Coronary artery (tissue), 2 donors: ENCODE results near the gene CNOT4.

ENCODE experiments used
- DNase-seq: peaks from one replicate; pipeline ENCODE4 v3.0.0-alpha.2; 2017; ENCODE audit warnings: low spot score
- H3K27ac ChIP-seq, 2 donors: fragments of 200-600 bp; sonication (generic); one replicate each; pipeline ENCODE4 v1.5.1; 2016 to 2019
- H3K4me3 ChIP-seq: fragments of 200-600 bp; sonication (generic); 2 replicates; pipeline ENCODE4 v1.5.1; 2016; ENCODE audit warnings: mild to moderate bottlenecking, moderate library complexity
- CTCF ChIP-seq: fragments of 200-600 bp; sonication (generic); IDR thresholded peaks from one replicate; pipeline ENCODE4 v1.5.1; 2019; ENCODE audit warnings: antibody characterized with exemption

CNOT4 gene

DNA sequence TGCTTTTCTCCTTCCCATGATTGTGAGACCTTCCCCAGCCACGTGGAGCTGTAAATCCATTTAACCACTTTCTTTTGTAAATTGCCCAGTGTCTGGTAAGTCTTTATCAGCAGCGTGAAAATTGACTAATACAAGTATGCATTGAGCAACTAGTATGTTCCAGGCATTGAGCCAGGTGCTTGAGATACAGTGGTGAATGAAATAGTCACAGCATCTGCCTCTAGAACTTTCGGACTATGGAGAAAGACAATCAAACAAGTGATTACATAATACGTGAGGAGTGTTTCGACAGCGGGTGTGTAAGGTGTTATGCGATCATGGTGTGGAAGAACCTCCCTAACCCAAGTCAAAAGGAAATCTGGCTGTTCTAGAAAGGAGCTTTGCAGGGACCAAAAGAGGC is 26.2 kb upstream of the CNOT4 start:
- no peak for DNase-seq
- Histone ChIP-seq H3K27ac (no peak overlapping the region), H3K4me3 (no peak overlapping the region)
- TF ChIP-seq CTCF: no peak

DNA sequence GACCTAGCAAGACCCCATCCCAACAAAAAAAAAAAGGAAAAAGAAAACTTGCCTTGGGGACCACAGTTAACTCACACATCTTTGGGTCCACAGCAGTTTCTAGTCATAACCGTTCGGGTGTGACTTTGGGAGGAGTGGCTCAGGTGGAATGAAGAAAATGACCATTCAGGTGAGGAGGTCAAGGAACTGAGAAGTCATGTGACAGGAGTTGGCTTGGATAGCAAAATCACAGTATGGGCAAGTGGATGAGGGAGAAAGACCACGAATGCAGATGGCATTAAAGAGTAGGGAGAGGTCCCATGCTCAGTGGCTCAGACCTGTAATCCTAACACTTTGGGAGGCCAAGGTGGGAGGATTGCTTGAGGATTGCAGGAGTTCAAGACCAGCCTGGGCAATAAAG is 17.1 kb upstream of the CNOT4 start:
- Histone ChIP-seq H3K4me3 (no peak overlapping the region), H3K27ac (no peak overlapping the region)
- no peak for DNase-seq
- no peak for TF ChIP-seq CTCF

GRCh38 chr7:135525426-135525825 is 15.5 kb upstream of the CNOT4 start:
- no peak overlapping the region for H3K4me3 ChIP-seq
- H3K27ac ChIP-seq: no peak overlapping the region
- no peak for TF ChIP-seq CTCF
- no peak for DNase-seq

GRCh38 chr7:135523146-135523545 is 13.2 kb upstream of the CNOT4 start:
- Histone ChIP-seq H3K27ac (no peak overlapping the region), H3K4me3 (no peak overlapping the region)
- no peak for TF ChIP-seq CTCF
- no peak for DNase-seq

GRCh38 chr7:135522509-135522908 is 12.6 kb upstream of the CNOT4 start:
- DNase-seq: no peak
- Histone ChIP-seq H3K27ac (no peak overlapping the region), H3K4me3 (no peak overlapping the region)
- no peak for TF ChIP-seq CTCF

- no peak overlapping the region for H3K27ac ChIP-seq
- no peak overlapping the region for H3K4me3 ChIP-seq
- TF ChIP-seq CTCF: no peak
- no peak for DNase-seq
Measured at GRCh38 chr7:135519871-135520270, 10.0 kb upstream of the CNOT4 start.

DNA sequence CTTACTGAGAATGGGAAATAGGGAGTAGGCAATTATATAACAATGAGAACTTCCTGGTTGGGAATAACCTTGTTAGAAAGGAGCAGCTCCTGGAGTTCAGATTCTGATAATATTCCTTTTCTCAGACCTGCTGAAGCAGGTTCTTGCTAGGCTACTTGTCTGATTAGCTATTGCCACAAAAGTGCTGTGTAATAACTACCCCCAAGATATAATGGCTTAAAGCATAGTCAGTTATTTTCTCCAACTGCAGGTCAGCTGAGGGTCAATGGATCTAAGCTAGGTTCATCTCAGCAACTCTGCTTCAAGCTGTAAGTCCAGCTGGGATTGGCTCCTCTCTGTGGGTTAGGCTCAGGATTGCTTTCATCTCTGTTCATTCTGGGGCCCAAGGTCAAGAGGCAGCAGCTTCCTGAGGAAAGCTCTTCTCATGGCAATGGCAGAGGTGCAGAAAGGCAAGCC is 9.4 kb upstream of the CNOT4 start:
- Histone ChIP-seq H3K27ac (no peak overlapping the region), H3K4me3 (no peak overlapping the region)
- TF ChIP-seq CTCF: no peak
- DNase-seq: no peak
